Loucy (cell line): Measurements from ENCODE around the gene RASGRP3.

ENCODE experiments used
- H2AFZ ChIP-seq: fragments of 200-600 bp; sonication (generic); 2 replicates; pipeline ENCODE4 v1.6.0; 2016; ENCODE audit warnings: antibody characterized with exemption, mild to moderate bottlenecking, low read length, moderate library complexity
- H3F3A ChIP-seq: fragments of 200-600 bp; 2 replicates; pipeline ENCODE4 v1.6.0; 2016; ENCODE audit warnings: antibody characterized with exemption, low read depth, mild to moderate bottlenecking
- H3K27me3 ChIP-seq: fragments of 200-600 bp; sonication (generic); 2 replicates; pipeline ENCODE4 v1.6.1; 2014; ENCODE audit warnings: low read length, mild to moderate bottlenecking; ENCODE audit not compliant: insufficient read depth, poor library complexity, severe bottlenecking
- H3K36me3 ChIP-seq: fragments of 200-600 bp; sonication (generic); 2 replicates; pipeline ENCODE4 v1.6.1; 2016; ENCODE audit warnings: low read length; ENCODE audit not compliant: insufficient read depth
- H3K4me1 ChIP-seq: fragments of 200-600 bp; sonication (generic); 2 replicates; pipeline ENCODE4 v1.5.1; 2014; ENCODE audit warnings: low read length, mild to moderate bottlenecking; ENCODE audit not compliant: insufficient read depth, poor library complexity, severe bottlenecking
- H3K4me2 ChIP-seq: fragments of 200-600 bp; sonication (generic); 2 replicates; pipeline ENCODE4 v1.6.0; 2014; ENCODE audit warnings: antibody characterized with exemption, low read length, low read depth, mild to moderate bottlenecking; ENCODE audit not compliant: poor library complexity, severe bottlenecking
- H3K4me3 ChIP-seq: fragments of 200-600 bp; sonication (generic); 2 replicates; pipeline ENCODE4 v1.5.1; 2014; ENCODE audit warnings: low read length, mild to moderate bottlenecking, mixed read lengths; ENCODE audit not compliant: poor library complexity, severe bottlenecking
- H3K79me2 ChIP-seq: fragments of 200-600 bp; sonication (generic); 2 replicates; pipeline ENCODE4 v1.6.1; 2014; ENCODE audit warnings: low read length; ENCODE audit not compliant: insufficient read depth
- H3K9ac ChIP-seq: fragments of 200-600 bp; sonication (generic); 2 replicates; pipeline ENCODE4 v1.6.0; 2014; ENCODE audit warnings: mild to moderate bottlenecking, low read depth, low read length, moderate library complexity; ENCODE audit not compliant: poor library complexity, severe bottlenecking
- H3K9me2 ChIP-seq: fragments of 200-600 bp; sonication (generic); replicated peaks from 2 replicates; pipeline ENCODE4 v1.6.1; 2016; ENCODE audit warnings: low read depth, low read length, mixed read lengths
- H3K9me3 ChIP-seq: fragments of 200-600 bp; sonication (generic); 2 replicates; pipeline ENCODE4 v1.6.1; 2014; ENCODE audit warnings: mild to moderate bottlenecking, antibody characterized with exemption, low read length, low read depth; ENCODE audit not compliant: insufficient read depth
- H4K20me1 ChIP-seq: fragments of 200-600 bp; sonication (generic); 2 replicates; pipeline ENCODE4 v1.6.0; 2014; ENCODE audit warnings: antibody characterized with exemption, low read length, mild to moderate bottlenecking; ENCODE audit not compliant: insufficient read depth, poor library complexity, severe bottlenecking
- CTCF ChIP-seq: fragments of 200-600 bp; sonication (generic); conservative IDR thresholded peaks from 2 replicates; pipeline ENCODE4 v1.5.1; 2014; ENCODE audit warnings: mild to moderate bottlenecking, antibody characterized with exemption, low read length
- EZH2phosphoT487 ChIP-seq: fragments of 200-600 bp; IDR thresholded peaks from 2 replicates; pipeline ENCODE4 v1.6.1; 2018; ENCODE audit warnings: antibody characterized with exemption, mild to moderate bottlenecking, moderate library complexity, borderline replicate concordance

Gene RASGRP3

GRCh38 chr2:33475224-33476130, 972 bp upstream of the RASGRP3 start:
- Histone ChIP-seq H3K9ac (peak overlapping the region; percentile 75), H3K9me2 (no peaks in the 10 kb centered on the region), H3K4me1 (peaks cover 33% of the 10 kb centered on the region), H3K36me3 (no peaks in the 10 kb centered on the region), H3K4me3 (peak overlapping the region; percentile 83), H3K79me2 (no peaks in the 10 kb centered on the region), H3K4me2 (peak overlapping the region; percentile 81), H2AFZ (peak overlapping the region; percentile 90), H3F3A (peaks cover 6% of the 10 kb centered on the region; the same call in 1 of the 2 replicates), H3K9me3 (no peaks in the 10 kb centered on the region), H3K27me3 (no peaks in the 10 kb centered on the region), H4K20me1 (no peaks in the 10 kb centered on the region)
- TF ChIP-seq CTCF (peak; percentile 86), EZH2phosphoT487 (no peak)

- H3K79me2 ChIP-seq = no peaks in the 10 kb centered on the region
- no peaks in the 10 kb centered on the region for H3K27me3 ChIP-seq
- H3K4me1 ChIP-seq = peaks cover 33% of the 10 kb centered on the region
- peaks cover 6% of the 10 kb centered on the region; the same call in 1 of the 2 replicates for H3F3A ChIP-seq
- peak overlapping the region; percentile 81 for H3K4me2 ChIP-seq
- peak overlapping the region; percentile 75 for H3K9ac ChIP-seq
- H3K9me2 ChIP-seq = no peaks in the 10 kb centered on the region
- TF ChIP-seq CTCF (no peak), EZH2phosphoT487 (no peak)
- H2AFZ ChIP-seq = no peak overlapping the region
- no peaks in the 10 kb centered on the region for H3K9me3 ChIP-seq
- no peaks in the 10 kb centered on the region for H3K36me3 ChIP-seq
- H3K4me3 ChIP-seq = peak overlapping the region; percentile 83
- H4K20me1 ChIP-seq = no peaks in the 10 kb centered on the region
These were observed 343 bp downstream of the RASGRP3 start for GRCh38 chr2:33476793-33477190.

- Histone ChIP-seq H3K27me3 (no peaks in the 10 kb centered on the region), H3K4me3 (peak overlapping the region; percentile 83), H3K4me2 (peak overlapping the region; percentile 81), H3K36me3 (no peaks in the 10 kb centered on the region), H4K20me1 (no peaks in the 10 kb centered on the region), H3K9me3 (no peaks in the 10 kb centered on the region), H2AFZ (no peak overlapping the region), H3K4me1 (peaks cover 36% of the 10 kb centered on the region), H3K79me2 (no peaks in the 10 kb centered on the region), H3K9ac (peak overlapping the region; percentile 75), H3K9me2 (no peaks in the 10 kb centered on the region), H3F3A (peaks cover 6% of the 10 kb centered on the region; the same call in 1 of the 2 replicates)
- no peak for TF ChIP-seq EZH2phosphoT487
- no peak for TF ChIP-seq CTCF
These were observed 1.3 kb downstream of the RASGRP3 start for GRCh38 chr2:33477473-33478468.
